ENCODE data around the gene MS4A10. TPM values are rescaled to one million over a fixed set of nuclear protein-coding genes. Genes with fewer than 3 reads are reported as not detected.
A peak's percentile ranks its signal among the peaks of the same experiment; 100 is the strongest.

The MS4A10 gene
- total and polyA plus RNA-seq, 2 experiments from 2014 or later, result not detected

DNA sequence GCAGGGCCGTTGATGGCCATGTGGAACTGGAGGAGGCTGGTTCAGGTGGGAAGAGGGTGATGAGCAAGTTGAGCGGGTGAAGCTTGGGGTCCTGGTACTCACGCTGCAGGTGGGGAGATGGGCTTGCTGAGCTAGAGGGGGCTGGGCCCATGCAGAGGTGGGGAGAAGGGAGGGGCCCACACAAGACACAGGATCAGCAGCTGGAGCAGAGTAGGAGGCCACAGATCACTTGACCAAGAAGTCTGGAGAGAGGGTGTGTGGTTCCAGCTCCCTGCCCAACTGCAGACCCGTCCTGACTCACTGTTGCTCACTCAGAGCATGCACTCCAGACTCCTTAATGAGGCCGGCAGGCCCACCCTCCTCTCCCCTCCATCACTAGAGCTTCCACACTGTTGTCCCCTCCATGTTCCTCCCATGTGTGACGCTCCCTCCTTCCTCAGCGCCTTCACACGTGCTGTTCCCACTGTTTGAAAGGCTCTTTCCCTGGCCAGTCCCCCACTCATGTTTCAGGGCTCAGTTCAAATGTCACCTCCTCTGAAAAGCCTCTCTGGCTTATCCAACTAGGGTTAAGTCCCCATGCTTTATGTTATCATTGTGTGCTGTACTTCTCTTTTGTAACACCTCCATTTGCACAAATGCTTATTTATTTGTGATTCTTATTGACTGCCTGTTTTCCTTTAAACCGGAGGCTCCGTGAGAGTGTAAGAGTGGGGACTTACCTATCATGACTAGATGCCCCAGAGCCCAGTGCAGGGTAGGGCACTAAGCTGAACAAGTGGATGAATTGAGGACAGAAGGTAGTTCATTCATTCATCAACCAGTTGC, 59.1 kb downstream of the MS4A10 start:
- Histone ChIP-seq H2AFZ (no peak overlapping the region), H4K20me1 (replicated peaks; ENCODE audit: insufficient read depth) (peaks cover 21% of the 10 kb centered on the region), H3K79me2 (replicated peaks; ENCODE audit: insufficient read depth) (peaks cover 49% of the 10 kb centered on the region), H3K4me3 (peak overlapping the region; percentile 93), H3K27me3 (ENCODE audit: insufficient read depth) (no peaks in the 10 kb centered on the region), H3K9me2 (ENCODE audit: insufficient read depth) (0 out of 2 replicates have a peak, but pooled peaks cover 4% of the 10 kb centered on the region), H3K27ac (ENCODE audit: low read depth) (no peak overlapping the region), H3F3A (replicated peaks; ENCODE audit: low read depth) (no peaks in the 10 kb centered on the region), H3K4me1 (ENCODE audit: insufficient read depth) (peaks cover 18% of the 10 kb centered on the region), H3K36me3 (ENCODE audit: insufficient read depth) (no peaks in the 10 kb centered on the region), H3K4me2 (peak overlapping the region; percentile 96)
- Mint-ChIP-seq H3K9me3 (no peaks in the 10 kb centered on the region; the same call in 1 of the 3 replicates), H3K27me3 (ENCODE audit: insufficient read depth, low read depth, poor library complexity) (peaks cover 29% of the 10 kb centered on the region), H3K4me1 (peaks cover 36% of the 10 kb centered on the region), H3K27ac (peak overlapping the region; percentile 21; the same call in 1 of the 2 replicates), H3K36me3 (ENCODE audit: low read depth) (peaks cover 31% of the 10 kb centered on the region), H3K4me3 (peak overlapping the region; percentile 93)
- TF ChIP-seq ZNF331 (CRISPR knock-in tag; IDR thresholded peaks at IDR 0.05; ENCODE audit: low read depth), result no peak
- no peak for TF ChIP-seq NANOG (IDR thresholded peaks at IDR 0.05; ENCODE audit: borderline replicate concordance)
- TF ChIP-seq, protein P1, sequence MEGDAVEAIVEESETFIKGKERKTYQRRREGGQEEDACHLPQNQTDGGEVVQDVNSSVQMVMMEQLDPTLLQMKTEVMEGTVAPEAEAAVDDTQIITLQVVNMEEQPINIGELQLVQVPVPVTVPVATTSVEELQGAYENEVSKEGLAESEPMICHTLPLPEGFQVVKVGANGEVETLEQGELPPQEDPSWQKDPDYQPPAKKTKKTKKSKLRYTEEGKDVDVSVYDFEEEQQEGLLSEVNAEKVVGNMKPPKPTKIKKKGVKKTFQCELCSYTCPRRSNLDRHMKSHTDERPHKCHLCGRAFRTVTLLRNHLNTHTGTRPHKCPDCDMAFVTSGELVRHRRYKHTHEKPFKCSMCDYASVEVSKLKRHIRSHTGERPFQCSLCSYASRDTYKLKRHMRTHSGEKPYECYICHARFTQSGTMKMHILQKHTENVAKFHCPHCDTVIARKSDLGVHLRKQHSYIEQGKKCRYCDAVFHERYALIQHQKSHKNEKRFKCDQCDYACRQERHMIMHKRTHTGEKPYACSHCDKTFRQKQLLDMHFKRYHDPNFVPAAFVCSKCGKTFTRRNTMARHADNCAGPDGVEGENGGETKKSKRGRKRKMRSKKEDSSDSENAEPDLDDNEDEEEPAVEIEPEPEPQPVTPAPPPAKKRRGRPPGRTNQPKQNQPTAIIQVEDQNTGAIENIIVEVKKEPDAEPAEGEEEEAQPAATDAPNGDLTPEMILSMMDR (conservative IDR thresholded peaks at IDR 0.05; ENCODE audit: low read depth in 2 of 2), result no peak
- no peak for TF ChIP-seq CREB1 (CRISPR knock-in tag; IDR thresholded peaks at IDR 0.05; ENCODE audit: low read depth)
- TF ChIP-seq, protein P2, sequence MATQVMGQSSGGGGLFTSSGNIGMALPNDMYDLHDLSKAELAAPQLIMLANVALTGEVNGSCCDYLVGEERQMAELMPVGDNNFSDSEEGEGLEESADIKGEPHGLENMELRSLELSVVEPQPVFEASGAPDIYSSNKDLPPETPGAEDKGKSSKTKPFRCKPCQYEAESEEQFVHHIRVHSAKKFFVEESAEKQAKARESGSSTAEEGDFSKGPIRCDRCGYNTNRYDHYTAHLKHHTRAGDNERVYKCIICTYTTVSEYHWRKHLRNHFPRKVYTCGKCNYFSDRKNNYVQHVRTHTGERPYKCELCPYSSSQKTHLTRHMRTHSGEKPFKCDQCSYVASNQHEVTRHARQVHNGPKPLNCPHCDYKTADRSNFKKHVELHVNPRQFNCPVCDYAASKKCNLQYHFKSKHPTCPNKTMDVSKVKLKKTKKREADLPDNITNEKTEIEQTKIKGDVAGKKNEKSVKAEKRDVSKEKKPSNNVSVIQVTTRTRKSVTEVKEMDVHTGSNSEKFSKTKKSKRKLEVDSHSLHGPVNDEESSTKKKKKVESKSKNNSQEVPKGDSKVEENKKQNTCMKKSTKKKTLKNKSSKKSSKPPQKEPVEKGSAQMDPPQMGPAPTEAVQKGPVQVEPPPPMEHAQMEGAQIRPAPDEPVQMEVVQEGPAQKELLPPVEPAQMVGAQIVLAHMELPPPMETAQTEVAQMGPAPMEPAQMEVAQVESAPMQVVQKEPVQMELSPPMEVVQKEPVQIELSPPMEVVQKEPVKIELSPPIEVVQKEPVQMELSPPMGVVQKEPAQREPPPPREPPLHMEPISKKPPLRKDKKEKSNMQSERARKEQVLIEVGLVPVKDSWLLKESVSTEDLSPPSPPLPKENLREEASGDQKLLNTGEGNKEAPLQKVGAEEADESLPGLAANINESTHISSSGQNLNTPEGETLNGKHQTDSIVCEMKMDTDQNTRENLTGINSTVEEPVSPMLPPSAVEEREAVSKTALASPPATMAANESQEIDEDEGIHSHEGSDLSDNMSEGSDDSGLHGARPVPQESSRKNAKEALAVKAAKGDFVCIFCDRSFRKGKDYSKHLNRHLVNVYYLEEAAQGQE (IDR thresholded peaks at IDR 0.05; ENCODE audit: unreplicated experiment), result no peak
- TF ChIP-seq, protein P3, sequence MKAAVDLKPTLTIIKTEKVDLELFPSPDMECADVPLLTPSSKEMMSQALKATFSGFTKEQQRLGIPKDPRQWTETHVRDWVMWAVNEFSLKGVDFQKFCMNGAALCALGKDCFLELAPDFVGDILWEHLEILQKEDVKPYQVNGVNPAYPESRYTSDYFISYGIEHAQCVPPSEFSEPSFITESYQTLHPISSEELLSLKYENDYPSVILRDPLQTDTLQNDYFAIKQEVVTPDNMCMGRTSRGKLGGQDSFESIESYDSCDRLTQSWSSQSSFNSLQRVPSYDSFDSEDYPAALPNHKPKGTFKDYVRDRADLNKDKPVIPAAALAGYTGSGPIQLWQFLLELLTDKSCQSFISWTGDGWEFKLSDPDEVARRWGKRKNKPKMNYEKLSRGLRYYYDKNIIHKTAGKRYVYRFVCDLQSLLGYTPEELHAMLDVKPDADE (IDR thresholded peaks at IDR 0.05), result no peak
- no peak for TF ChIP-seq STAT1 (IDR thresholded peaks at IDR 0.05; ENCODE audit: unreplicated experiment)
- TF ChIP-seq EZH2 (IDR thresholded peaks at IDR 0.05; ENCODE audit: low read depth, unreplicated experiment), result no peak
- TF ChIP-seq ZNF114 (CRISPR knock-in tag; IDR thresholded peaks at IDR 0.05), result no peak
- no peak for TF ChIP-seq POLR2AphosphoS5 (IDR thresholded peaks at IDR 0.05; ENCODE audit: low read depth)
- no peak for TF ChIP-seq JUNB (IDR thresholded peaks at IDR 0.05; ENCODE audit: unreplicated experiment)
- no peak for TF ChIP-seq EZH2phosphoT487 (IDR thresholded peaks at IDR 0.05; ENCODE audit: unreplicated experiment)
- ATAC-seq (no peak), DNase-seq (ENCODE audit: low spot score) (no peak)

Data from GM23338 (cell line).